IMR-90 (cell line): ENCODE measurements around the gene GRIK5. TPM values are rescaled to one million over a fixed set of nuclear protein-coding genes. Genes with fewer than 3 reads are reported as not detected.

ENCODE experiments used
- ATAC-seq: fragments of 200-7000 bp; cut with Tn5 transposase; 2 replicates; pipeline ENCODE4 v1.9.1; 2020; ENCODE audit warnings: low read depth, mild to moderate bottlenecking, moderate library complexity
- BruUV-seq: library from RNA; stranded (reverse); fragments of 400-500 nt; replicated peaks from 2 replicates; lab custom pipeline; 2021; lab: Mats Ljungman, UMichigan
- CTCF ChIA-PET: fragments of 300-600 bp; formaldehyde crosslinking; extraction: SDS; loops from one replicate; lab custom pipeline; 2021; ENCODE audit warnings: antibody characterized with exemption; lab: Yijun Ruan, JAX
- POLR2A ChIA-PET: fragments of 300-600 bp; sonication (Branson Sonifier 250); formaldehyde crosslinking; loops from one replicate; lab custom pipeline; 2022; ENCODE audit warnings: antibody characterized with exemption; ENCODE audit not compliant: unreplicated experiment; lab: Charles Lee
- DNase-seq: peaks from one replicate; pipeline ENCODE4 v3.0.0; 2013
- H2AFZ ChIP-seq: replicated peaks from 2 replicates; pipeline ENCODE3; 2013; ENCODE audit warnings: low read length, mild to moderate bottlenecking; ENCODE audit not compliant: poor library complexity
- H2AK5ac ChIP-seq: 2 replicates; pipeline ENCODE4 v1.6.1; 2013; ENCODE audit warnings: low read depth, low read length, inconsistent platforms
- H2AK9ac ChIP-seq: replicated peaks from 2 replicates; pipeline ENCODE3; 2013; ENCODE audit warnings: mild to moderate bottlenecking, low read depth, low read length, moderate library complexity; ENCODE audit not compliant: poor library complexity
- H2BK120ac ChIP-seq: 2 replicates; pipeline ENCODE4 v1.6.1; 2013; ENCODE audit warnings: low read depth, low read length, inconsistent platforms
- H2BK15ac ChIP-seq: 3 replicates; pipeline ENCODE4 v1.6.1; 2013; ENCODE audit warnings: low read depth, low read length, inconsistent platforms
- H2BK20ac ChIP-seq: 2 replicates; pipeline ENCODE4 v1.6.1; 2013; ENCODE audit warnings: low read depth, mild to moderate bottlenecking, inconsistent platforms, low read length, moderate library complexity
- H2BK5ac ChIP-seq: 2 replicates; pipeline ENCODE4 v1.6.1; 2013; ENCODE audit warnings: mild to moderate bottlenecking, low read depth, low read length, inconsistent platforms; ENCODE audit not compliant: poor library complexity, severe bottlenecking
- H3K14ac ChIP-seq: replicated peaks from 2 replicates; pipeline ENCODE4 v1.6.1; 2013; ENCODE audit warnings: low read depth, low read length, inconsistent platforms
- H3K18ac ChIP-seq: 2 replicates; pipeline ENCODE4 v1.6.1; 2013; ENCODE audit warnings: low read depth, low read length, control low read depth
- H3K23ac ChIP-seq: 2 replicates; pipeline ENCODE4 v1.6.1; 2013; ENCODE audit warnings: low read depth, low read length, inconsistent platforms
- H3K27ac ChIP-seq: 2 replicates; pipeline ENCODE4 v1.5.1; 2013; ENCODE audit warnings: mild to moderate bottlenecking, control low read depth, low read length; ENCODE audit not compliant: insufficient read depth
- H3K27me3 ChIP-seq: 2 replicates; pipeline ENCODE4 v1.6.1; 2013; ENCODE audit warnings: low read length; ENCODE audit not compliant: control insufficient read depth, insufficient read depth
- H3K36me3 ChIP-seq: 2 replicates; pipeline ENCODE4 v1.6.1; 2013; ENCODE audit warnings: low read length, mixed read lengths; ENCODE audit not compliant: control insufficient read depth, insufficient read depth
- H3K4ac ChIP-seq: 2 replicates; pipeline ENCODE4 v1.6.1; 2013; ENCODE audit warnings: low read depth, low read length, inconsistent platforms
- H3K4me1 ChIP-seq: 2 replicates; pipeline ENCODE4 v1.6.1; 2013; ENCODE audit warnings: low read length, mixed read lengths; ENCODE audit not compliant: control insufficient read depth, insufficient read depth
- H3K4me2 ChIP-seq: 2 replicates; pipeline ENCODE4 v1.6.1; 2013; ENCODE audit warnings: low read depth, mild to moderate bottlenecking, control low read depth, low read length, moderate library complexity
- H3K4me3 ChIP-seq: 2 replicates; pipeline ENCODE4 v1.5.1; 2013; ENCODE audit warnings: low read depth, mild to moderate bottlenecking, control low read depth, low read length, moderate library complexity; ENCODE audit not compliant: insufficient read depth
- H3K56ac ChIP-seq: 2 replicates; pipeline ENCODE4 v1.6.1; 2013; ENCODE audit warnings: low read length, inconsistent platforms; ENCODE audit not compliant: insufficient read depth; ENCODE audit errors: extremely low read depth
- H3K79me1 ChIP-seq, 2 experiments: 2 replicates each; pipeline ENCODE4 v1.6.1; 2013; ENCODE audit warnings: low read length in 2 of 2, inconsistent platforms in 1 of 2, low read depth in 1 of 2
- H3K9ac ChIP-seq: 2 replicates; pipeline ENCODE4 v1.6.1; 2013; ENCODE audit warnings: low read depth, low read length, control low read depth
- H3K9me1 ChIP-seq: 2 replicates; pipeline ENCODE4 v1.6.1; 2013; ENCODE audit warnings: low read length, inconsistent platforms; ENCODE audit not compliant: insufficient read depth
- H3K9me3 ChIP-seq: 2 replicates; pipeline ENCODE4 v1.6.1; 2013; ENCODE audit warnings: low read length; ENCODE audit not compliant: control insufficient read depth, insufficient read depth
- H4K20me1 ChIP-seq: 2 replicates; pipeline ENCODE4 v1.6.1; 2013; ENCODE audit warnings: low read length, inconsistent platforms; ENCODE audit not compliant: insufficient read depth
- H4K5ac ChIP-seq: 2 replicates; pipeline ENCODE4 v1.6.1; 2013; ENCODE audit warnings: mild to moderate bottlenecking, low read depth, low read length, control low read depth
- H4K8ac ChIP-seq, 2 experiments: 2 replicates each; pipeline ENCODE4 v1.6.1; 2013; ENCODE audit warnings: low read depth in 2 of 2, low read length in 2 of 2, control low read depth in 1 of 2, inconsistent platforms in 1 of 2
- H4K91ac ChIP-seq: 2 replicates; pipeline ENCODE4 v1.6.1; 2013; ENCODE audit warnings: low read depth, low read length, inconsistent platforms; ENCODE audit not compliant: insufficient read depth
- MAZ ChIP-seq: IDR thresholded peaks from 2 replicates; pipeline ENCODE4 v1.6.1; 2012; ENCODE audit warnings: low read depth, mild to moderate bottlenecking, low read length, improper control_type of control experiment, moderate library complexity, borderline replicate concordance
- POLR2A ChIP-seq: IDR thresholded peaks from 2 replicates; pipeline ENCODE4 v1.6.1; 2012; ENCODE audit warnings: mild to moderate bottlenecking, low read depth, low read length
- RAD21 ChIP-seq: IDR thresholded peaks from 2 replicates; pipeline ENCODE4 v1.6.1; 2012; ENCODE audit warnings: low read length, improper control_type of control experiment
- RCOR1 ChIP-seq: IDR thresholded peaks from 2 replicates; pipeline ENCODE4 v1.6.1; 2012; ENCODE audit warnings: mild to moderate bottlenecking, low read length, improper control_type of control experiment; ENCODE audit not compliant: insufficient replicate concordance
- SMC3 ChIP-seq: fragments of 150-350 bp; IDR thresholded peaks from 2 replicates; pipeline ENCODE4 v1.6.1; 2016; ENCODE audit warnings: low read depth, mild to moderate bottlenecking, antibody characterized with exemption, low read length, moderate library complexity
- WGBS, 2 experiments: methylation state at CpG; one replicate each; pipeline versions ENCODE4 v1.1.5 to v1.1.7; 2013; ENCODE audit warnings: missing lambda C conversion rate in 2 of 2; ENCODE audit not compliant: insufficient read length in 1 of 2; ENCODE audit errors: extremely low coverage in 2 of 2; 5-methylcytosine and 5-hydroxymethylcytosine counted together
- dilution Hi-C: fragments of 300-500 bp; cut with HindIII; formaldehyde crosslinking; loops from one replicate; pipeline ENCODE4 v1.14.3; 2018; ENCODE audit warnings: low sequenced_read_pairs; ENCODE audit not compliant: unreplicated experiment
- in situ Hi-C: fragments of 300-500 bp; cut with MboI; formaldehyde crosslinking; loops from 3 replicates; pipeline ENCODE4 v1.14.3; 2019; ENCODE audit warnings: low sequenced_read_pairs, inconsistent platforms, mixed read lengths
- intact Hi-C: fragments of 100-400 bp; cut with micrococcal nuclease; formaldehyde crosslinking; loops from 2 replicates; pipeline ENCODE4 v1.10.0; 2022
- polyA plus RNA-seq, 3 experiments: library from polyadenylated mRNA; depleted of rRNA; stranded (reverse); fragments of >200 nt; gene quantifications; 2 replicates each; pipeline ENCODE4 v1.2.3, GENCODE V29; 2012; ENCODE audit warnings: low replicate concordance in 1 of 3
- total RNA-seq: library from RNA; depleted of rRNA; stranded (reverse); fragments of >200 nt; gene quantifications from 2 replicates; pipeline ENCODE4 v1.2.3, GENCODE V29; 2012
- TF ChIP-seq, protein P1 (sequence below): fragments of 150-350 bp; IDR thresholded peaks from 2 replicates; pipeline ENCODE4 v1.6.1; 2016; ENCODE audit warnings: low read depth, mild to moderate bottlenecking, low read length, moderate library complexity, borderline replicate concordance
- TF ChIP-seq, protein P2 (sequence below): conservative IDR thresholded peaks from 2 replicates; pipeline ENCODE4 v1.5.1; 2012; ENCODE audit warnings: mild to moderate bottlenecking, low read depth, low read length, improper control_type of control experiment

GRIK5 gene
- total and polyA plus RNA-seq, 2 of the 4 experiments (the other 2 are of a cell fraction): 0.10 TPM; not detected in 1

DNA sequence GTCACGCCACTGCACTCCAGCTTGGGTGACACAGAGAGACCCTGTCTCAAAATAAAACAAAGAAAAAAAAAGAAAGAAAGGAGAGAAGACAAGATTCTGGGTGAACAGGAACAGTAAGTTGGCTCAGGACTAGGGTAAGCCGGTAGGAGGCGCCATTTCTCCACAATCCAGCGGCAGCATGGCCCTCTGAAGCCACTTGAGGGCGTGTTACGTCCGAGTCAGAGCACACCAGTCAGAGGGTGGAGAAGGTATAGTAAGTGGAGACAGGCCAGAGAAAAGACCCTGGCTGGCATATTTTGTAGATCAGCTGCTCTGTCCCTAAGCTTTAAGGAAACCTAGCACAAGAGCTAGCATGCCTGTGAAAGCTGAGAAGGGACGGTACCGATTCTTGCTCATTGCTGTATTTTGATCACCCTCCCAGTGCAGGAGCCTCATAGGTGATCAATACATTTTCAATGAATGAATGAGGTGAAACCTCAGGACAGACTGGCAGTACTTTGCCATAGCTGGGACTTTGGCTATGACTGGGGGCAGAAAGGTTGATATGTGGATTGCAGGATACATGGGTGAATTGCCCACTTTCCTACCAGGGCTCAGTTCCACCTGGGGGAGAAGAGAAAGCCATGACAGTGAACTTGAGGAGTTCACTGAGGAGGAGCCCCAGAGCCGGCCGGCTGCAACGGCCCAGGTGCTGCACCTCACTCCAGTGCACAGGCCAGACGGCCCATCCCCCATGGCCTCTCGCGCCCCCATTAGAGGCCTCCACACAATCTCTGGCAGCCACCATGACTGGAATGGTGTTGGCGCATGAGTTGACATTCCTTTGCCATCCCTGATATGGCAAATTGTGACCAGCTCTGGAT, 38.8 kb upstream of the GRIK5 start:
- Histone ChIP-seq H2AK5ac (peak overlapping the region; percentile 88), H2AK9ac (no peak overlapping the region), H3K4me1 (peaks cover 19% of the 10 kb centered on the region), H3K9ac (no peak overlapping the region), H2BK120ac (peak overlapping the region; percentile 73), H3K79me1 (no peaks in the 10 kb centered on the region; a peak in 1 of 4 replicates), H3K23ac (peak overlapping the region; percentile 37; the same call in 1 of the 2 replicates), H3K4ac (peak overlapping the region; percentile 70), H4K5ac (no peak overlapping the region), H3K18ac (no peak overlapping the region; the same call in 1 of the 2 replicates), H3K27me3 (peaks cover 3% of the 10 kb centered on the region; the same call in 1 of the 2 replicates), H3K36me3 (no peaks in the 10 kb centered on the region), H3K56ac (no peak overlapping the region), H3K4me2 (no peak overlapping the region), H2BK5ac (peak overlapping the region; percentile 1), H4K91ac (no peak overlapping the region), H2AFZ (peak overlapping the region; percentile 77), H3K14ac (peak overlapping the region; percentile 51; the same call in 1 of the 2 replicates), H4K8ac (peak overlapping the region in 1 of 2 experiments; percentile 83; a peak in 2 of 4 replicates), H4K20me1 (no peaks in the 10 kb centered on the region), H3K27ac (no peak overlapping the region), H3K9me1 (peaks cover 18% of the 10 kb centered on the region), H2BK20ac (peak overlapping the region; percentile 82), H2BK15ac (peak overlapping the region; percentile 70; the same call in 1 of the 3 replicates), H3K9me3 (no peaks in the 10 kb centered on the region), H3K4me3 (no peak overlapping the region)
- 0% methylated on average over 4 of the region's 16 CpGs; no CpG with 5 or more reads in 1 of the 2 experiments for WGBS, 2 experiments
- DNase-seq (peak; percentile 89), ATAC-seq (peak; percentile 82)
- BruUV-seq: no TSS peak
- intact Hi-C loops (loop anchor here (1.0 to 5.0 kb wide), 5 partner anchors 24 to 332 kb away; partner anchors contain the start of genes GSK3A, MEGF8 and POU2F2), in situ Hi-C loops (loop anchor here (5.0 kb wide), 1 partner anchor 79 kb away; no protein-coding TSS in a partner anchor), dilution Hi-C loops (no loop called here)
- CTCF ChIA-PET: interaction anchor here (0.6 to 2.3 kb wide), 16 partner anchors 9 to 325 kb away, joined by 3 to 9 read pairs (median 4); partner anchors contain the start of gene POU2F2
- POLR2A ChIA-PET: no interaction called here
- TF ChIP-seq, protein P1, sequence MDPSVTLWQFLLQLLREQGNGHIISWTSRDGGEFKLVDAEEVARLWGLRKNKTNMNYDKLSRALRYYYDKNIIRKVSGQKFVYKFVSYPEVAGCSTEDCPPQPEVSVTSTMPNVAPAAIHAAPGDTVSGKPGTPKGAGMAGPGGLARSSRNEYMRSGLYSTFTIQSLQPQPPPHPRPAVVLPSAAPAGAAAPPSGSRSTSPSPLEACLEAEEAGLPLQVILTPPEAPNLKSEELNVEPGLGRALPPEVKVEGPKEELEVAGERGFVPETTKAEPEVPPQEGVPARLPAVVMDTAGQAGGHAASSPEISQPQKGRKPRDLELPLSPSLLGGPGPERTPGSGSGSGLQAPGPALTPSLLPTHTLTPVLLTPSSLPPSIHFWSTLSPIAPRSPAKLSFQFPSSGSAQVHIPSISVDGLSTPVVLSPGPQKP: no peak
- no peak for TF ChIP-seq RCOR1
- TF ChIP-seq MAZ: peak; percentile 38; the same call in 1 of the 2 replicates
- peak; percentile 100 for TF ChIP-seq RAD21
- TF ChIP-seq POLR2A: peak; percentile 69
- TF ChIP-seq, protein P2, sequence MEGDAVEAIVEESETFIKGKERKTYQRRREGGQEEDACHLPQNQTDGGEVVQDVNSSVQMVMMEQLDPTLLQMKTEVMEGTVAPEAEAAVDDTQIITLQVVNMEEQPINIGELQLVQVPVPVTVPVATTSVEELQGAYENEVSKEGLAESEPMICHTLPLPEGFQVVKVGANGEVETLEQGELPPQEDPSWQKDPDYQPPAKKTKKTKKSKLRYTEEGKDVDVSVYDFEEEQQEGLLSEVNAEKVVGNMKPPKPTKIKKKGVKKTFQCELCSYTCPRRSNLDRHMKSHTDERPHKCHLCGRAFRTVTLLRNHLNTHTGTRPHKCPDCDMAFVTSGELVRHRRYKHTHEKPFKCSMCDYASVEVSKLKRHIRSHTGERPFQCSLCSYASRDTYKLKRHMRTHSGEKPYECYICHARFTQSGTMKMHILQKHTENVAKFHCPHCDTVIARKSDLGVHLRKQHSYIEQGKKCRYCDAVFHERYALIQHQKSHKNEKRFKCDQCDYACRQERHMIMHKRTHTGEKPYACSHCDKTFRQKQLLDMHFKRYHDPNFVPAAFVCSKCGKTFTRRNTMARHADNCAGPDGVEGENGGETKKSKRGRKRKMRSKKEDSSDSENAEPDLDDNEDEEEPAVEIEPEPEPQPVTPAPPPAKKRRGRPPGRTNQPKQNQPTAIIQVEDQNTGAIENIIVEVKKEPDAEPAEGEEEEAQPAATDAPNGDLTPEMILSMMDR: peak; percentile 100; the same call in 1 of the 2 replicates
- peak; percentile 100 for TF ChIP-seq SMC3
